ENCODE data around the gene PRG3. TPM values are rescaled to one million over a fixed set of nuclear protein-coding genes. Genes with fewer than 3 reads are reported as not detected.
"Not testable (repeated sequence)": the region's sequence is repeated elsewhere in the genome, so short reads cannot be mapped to it uniquely, and the experiment has no call there.

The PRG3 gene
- total RNA-seq, 1 experiment from 2014 or later: not detected

DNA sequence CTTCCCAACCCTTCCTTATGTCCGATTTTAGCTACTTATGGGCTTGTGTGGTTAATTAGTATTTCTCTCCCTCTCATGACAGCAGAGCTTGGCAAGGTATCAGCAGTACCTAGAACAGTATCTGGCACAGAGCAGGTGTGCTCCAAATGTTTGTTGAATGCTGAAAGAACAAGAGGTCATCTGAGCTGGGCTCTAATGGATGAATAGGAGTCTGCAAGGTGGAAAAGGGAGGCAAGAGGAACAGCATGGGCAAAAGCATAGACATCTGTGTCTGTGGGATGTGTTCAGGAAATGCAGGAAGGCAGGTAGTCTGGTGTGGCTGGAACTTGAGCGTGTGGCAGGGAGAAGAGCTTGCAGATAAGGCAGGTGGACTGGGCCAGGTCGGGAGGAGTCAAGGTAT lies 19.0 kb downstream of the PRG3 start:
- CTCF ChIA-PET: no interaction called here
- H2AFZ ChIP-seq: no peak overlapping the region
- H3K4me1 ChIP-seq (replicated peaks; ENCODE audit: insufficient read depth): peaks cover 13% of the 10 kb centered on the region; the same call in 1 of the 2 replicates
- H3F3A ChIP-seq (ENCODE audit: insufficient read depth, low read depth): peaks cover 11% of the 10 kb centered on the region; the same call in 1 of the 2 replicates
- no peaks in the 10 kb centered on the region for H3K9me3 ChIP-seq (ENCODE audit: insufficient read depth, low read depth)
- peaks cover 37% of the 10 kb centered on the region; the same call in 1 of the 2 replicates for H3K27me3 ChIP-seq (ENCODE audit: insufficient read depth, low read depth)
- no peaks in the 10 kb centered on the region for H3K36me3 ChIP-seq (ENCODE audit: low read depth)
- BruUV-seq (replicated peaks): no TSS peak
- H3K4me2 ChIP-seq: no peak overlapping the region
- H3K9me2 ChIP-seq (ENCODE audit: insufficient read depth): no peaks in the 10 kb centered on the region
- H3K79me2 ChIP-seq (ENCODE audit: low read depth): no peaks in the 10 kb centered on the region
- POLR2A ChIA-PET (ENCODE audit: unreplicated experiment): interaction anchor here (0.6 kb wide), 1 partner anchor 145 kb away, joined by 3 read pairs; no protein-coding TSS in a partner anchor
- no peak overlapping the region for H3K4me3 ChIP-seq
- TF ChIP-seq, protein P1, sequence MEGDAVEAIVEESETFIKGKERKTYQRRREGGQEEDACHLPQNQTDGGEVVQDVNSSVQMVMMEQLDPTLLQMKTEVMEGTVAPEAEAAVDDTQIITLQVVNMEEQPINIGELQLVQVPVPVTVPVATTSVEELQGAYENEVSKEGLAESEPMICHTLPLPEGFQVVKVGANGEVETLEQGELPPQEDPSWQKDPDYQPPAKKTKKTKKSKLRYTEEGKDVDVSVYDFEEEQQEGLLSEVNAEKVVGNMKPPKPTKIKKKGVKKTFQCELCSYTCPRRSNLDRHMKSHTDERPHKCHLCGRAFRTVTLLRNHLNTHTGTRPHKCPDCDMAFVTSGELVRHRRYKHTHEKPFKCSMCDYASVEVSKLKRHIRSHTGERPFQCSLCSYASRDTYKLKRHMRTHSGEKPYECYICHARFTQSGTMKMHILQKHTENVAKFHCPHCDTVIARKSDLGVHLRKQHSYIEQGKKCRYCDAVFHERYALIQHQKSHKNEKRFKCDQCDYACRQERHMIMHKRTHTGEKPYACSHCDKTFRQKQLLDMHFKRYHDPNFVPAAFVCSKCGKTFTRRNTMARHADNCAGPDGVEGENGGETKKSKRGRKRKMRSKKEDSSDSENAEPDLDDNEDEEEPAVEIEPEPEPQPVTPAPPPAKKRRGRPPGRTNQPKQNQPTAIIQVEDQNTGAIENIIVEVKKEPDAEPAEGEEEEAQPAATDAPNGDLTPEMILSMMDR (conservative IDR thresholded peaks at IDR 0.05): no peak
- no peak for TF ChIP-seq EZH2 (IDR thresholded peaks at IDR 0.05; ENCODE audit: low read depth)
- H3K27ac ChIP-seq: no peak overlapping the region
- no peaks in the 10 kb centered on the region for H4K20me1 ChIP-seq (ENCODE audit: insufficient read depth)
- intact Hi-C loops (cut with micrococcal nuclease; ENCODE audit: unreplicated experiment): no loop called here
- DNase-seq: no peak

DNA sequence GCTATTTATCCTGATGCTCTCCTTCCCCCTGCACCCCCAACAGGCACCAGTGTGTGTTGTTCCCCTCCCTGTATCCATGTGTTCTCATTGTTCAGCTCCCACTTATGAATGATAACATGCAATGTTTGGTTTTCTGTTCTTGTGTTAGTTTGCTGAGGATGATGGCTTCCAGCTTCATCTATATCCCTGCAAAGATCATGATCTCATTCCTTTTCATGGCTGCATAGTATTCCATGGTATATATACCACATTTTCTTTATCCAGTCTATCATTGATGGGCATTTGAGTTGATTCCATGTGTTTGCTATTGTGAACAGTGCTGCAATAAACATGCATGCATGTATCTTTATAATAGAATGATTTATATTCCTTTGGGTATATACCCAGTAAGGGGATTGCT lies 19.5 kb downstream of the PRG3 start:
- H3K9me2 ChIP-seq (ENCODE audit: insufficient read depth); H3K9me3 ChIP-seq (ENCODE audit: insufficient read depth, low read depth); POLR2A ChIA-PET (ENCODE audit: unreplicated experiment); H3K27ac ChIP-seq; intact Hi-C loops (cut with micrococcal nuclease; ENCODE audit: unreplicated experiment); CTCF ChIA-PET; H3K4me3 ChIP-seq; DNase-seq; H4K20me1 ChIP-seq (ENCODE audit: insufficient read depth); H2AFZ ChIP-seq; H3K4me2 ChIP-seq; H3K36me3 ChIP-seq (ENCODE audit: low read depth); BruUV-seq (replicated peaks); H3K79me2 ChIP-seq (ENCODE audit: low read depth): not testable (repeated sequence)
- peaks cover 11% of the 10 kb centered on the region; the same call in 1 of the 2 replicates for H3F3A ChIP-seq (ENCODE audit: insufficient read depth, low read depth)
- peaks cover 37% of the 10 kb centered on the region; the same call in 1 of the 2 replicates for H3K27me3 ChIP-seq (ENCODE audit: insufficient read depth, low read depth)
- H3K4me1 ChIP-seq (replicated peaks; ENCODE audit: insufficient read depth): peaks cover 13% of the 10 kb centered on the region; the same call in 1 of the 2 replicates

DNA sequence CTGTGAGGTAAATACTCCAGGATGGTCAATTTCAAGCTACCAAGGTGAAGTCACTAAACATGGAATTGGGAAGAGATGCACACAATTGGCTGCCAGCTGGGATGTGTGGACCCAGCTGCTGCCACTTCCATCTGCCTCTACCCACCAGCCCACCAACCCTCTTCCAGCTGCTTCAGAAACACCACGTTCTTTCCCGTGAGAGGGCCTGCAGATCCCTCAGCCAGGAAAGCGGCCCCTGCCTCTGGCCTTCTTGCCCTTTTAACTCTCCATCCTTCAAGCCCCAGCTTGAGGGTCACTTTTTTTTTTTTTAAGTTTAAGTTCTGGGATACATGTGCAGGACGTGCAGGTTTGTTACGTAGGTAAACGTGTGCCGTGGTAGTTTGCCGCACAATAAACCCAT lies 20.0 kb downstream of the PRG3 start:
- intact Hi-C loops (cut with micrococcal nuclease; ENCODE audit: unreplicated experiment): no loop called here
- TF ChIP-seq EZH2 (IDR thresholded peaks at IDR 0.05; ENCODE audit: low read depth): no peak
- TF ChIP-seq, protein P1 (conservative IDR thresholded peaks at IDR 0.05): no peak
- H3K9me3 ChIP-seq (ENCODE audit: insufficient read depth, low read depth): no peaks in the 10 kb centered on the region
- H3K4me1 ChIP-seq (replicated peaks; ENCODE audit: insufficient read depth): peaks cover 13% of the 10 kb centered on the region; the same call in 1 of the 2 replicates
- H3K36me3 ChIP-seq (ENCODE audit: low read depth): no peaks in the 10 kb centered on the region
- POLR2A ChIA-PET (ENCODE audit: unreplicated experiment): no interaction called here
- no TSS peak for BruUV-seq (replicated peaks)
- H2AFZ ChIP-seq: no peak overlapping the region
- peaks cover 34% of the 10 kb centered on the region; the same call in 1 of the 2 replicates for H3K27me3 ChIP-seq (ENCODE audit: insufficient read depth, low read depth)
- CTCF ChIA-PET: interaction anchor here (0.5 to 0.6 kb wide), 3 partner anchors 12 to 519 kb away, joined by 3 to 5 read pairs (median 3); no protein-coding TSS in a partner anchor
- DNase-seq: no peak
- H3K4me2 ChIP-seq: no peak overlapping the region
- H3F3A ChIP-seq (ENCODE audit: insufficient read depth, low read depth): peaks cover 11% of the 10 kb centered on the region; the same call in 1 of the 2 replicates
- H3K79me2 ChIP-seq (ENCODE audit: low read depth): no peaks in the 10 kb centered on the region
- no peaks in the 10 kb centered on the region for H3K9me2 ChIP-seq (ENCODE audit: insufficient read depth)
- H4K20me1 ChIP-seq (ENCODE audit: insufficient read depth): no peaks in the 10 kb centered on the region
- H3K4me3 ChIP-seq: no peak overlapping the region
- no peak overlapping the region for H3K27ac ChIP-seq

Data from PC-9 (cell line).